ENCODE data around the gene MCMBP.
"Not testable (repeated sequence)": the region's sequence is repeated elsewhere in the genome, so short reads cannot be mapped to it uniquely, and the experiment has no call there.

The MCMBP gene

GRCh38 chr10:119872610-119872859 is at the start of gene MCMBP:
Gene MCMBP (minus strand): TSS chr10:119872843. CDS start chr10:119872584, 259 bp downstream.
- DNase-seq: no peak

GRCh38 chr10:119919826-119920225 is 47.2 kb upstream of the MCMBP start:
- DNase-seq: no peak

GRCh38 chr10:119919271-119919670 is 46.6 kb upstream of the MCMBP start:
- no peak for DNase-seq

GRCh38 chr10:119917777-119918176 is 45.1 kb upstream of the MCMBP start:
- DNase-seq: no peak

GRCh38 chr10:119910689-119911088 is 38.0 kb upstream of the MCMBP start:
- no peak for DNase-seq

- no peak for DNase-seq
Observed at GRCh38 chr10:119908166-119908565, 35.5 kb upstream of the MCMBP start.

GRCh38 chr10:119907695-119908094 is 35.1 kb upstream of the MCMBP start:
- not testable (repeated sequence) for DNase-seq

- no peak for DNase-seq
Observed at GRCh38 chr10:119903946-119904666, 31.5 kb upstream of the MCMBP start.

- no peak for DNase-seq
Observed at GRCh38 chr10:119898577-119898976, 25.9 kb upstream of the MCMBP start.

GRCh38 chr10:119896937-119897770 is 24.5 kb upstream of the MCMBP start:
- no peak for DNase-seq

GRCh38 chr10:119896061-119896655 is 23.5 kb upstream of the MCMBP start:
- peak; percentile 6 for DNase-seq

- DNase-seq: no peak
Observed at GRCh38 chr10:119893845-119894427, 21.3 kb upstream of the MCMBP start.

GRCh38 chr10:119893074-119893473 is 20.4 kb upstream of the MCMBP start:
- DNase-seq: no peak

- peak; percentile 58 for DNase-seq
Observed at GRCh38 chr10:119892188-119893065, 19.8 kb upstream of the MCMBP start, which contains the start of gene SEC23IP. Gene SEC23IP (plus strand): TSS chr10:119892730. CDS start chr10:119892783, 53 bp downstream.

- DNase-seq: not testable (repeated sequence)
Observed at GRCh38 chr10:119891849-119892187, 19.2 kb upstream of the MCMBP start.

GRCh38 chr10:119890307-119890706 is 17.7 kb upstream of the MCMBP start:
- DNase-seq: not testable (repeated sequence)

- DNase-seq: not testable (repeated sequence)
Observed at GRCh38 chr10:119889201-119889600, 16.6 kb upstream of the MCMBP start.

GRCh38 chr10:119888715-119889114 is 16.1 kb upstream of the MCMBP start:
- DNase-seq: not testable (repeated sequence)

GRCh38 chr10:119886070-119886469 is 13.4 kb upstream of the MCMBP start:
- not testable (repeated sequence) for DNase-seq

GRCh38 chr10:119883901-119884611 is 11.4 kb upstream of the MCMBP start:
- DNase-seq: not testable (repeated sequence)

GRCh38 chr10:119878524-119878923 is 5.9 kb upstream of the MCMBP start:
- no peak for DNase-seq

All from NCI-H2029 treated with DMSO at 0.1 percent for 48 hours (cell line).